ENCODE results near the gene ING4.

Gene ING4

DNA sequence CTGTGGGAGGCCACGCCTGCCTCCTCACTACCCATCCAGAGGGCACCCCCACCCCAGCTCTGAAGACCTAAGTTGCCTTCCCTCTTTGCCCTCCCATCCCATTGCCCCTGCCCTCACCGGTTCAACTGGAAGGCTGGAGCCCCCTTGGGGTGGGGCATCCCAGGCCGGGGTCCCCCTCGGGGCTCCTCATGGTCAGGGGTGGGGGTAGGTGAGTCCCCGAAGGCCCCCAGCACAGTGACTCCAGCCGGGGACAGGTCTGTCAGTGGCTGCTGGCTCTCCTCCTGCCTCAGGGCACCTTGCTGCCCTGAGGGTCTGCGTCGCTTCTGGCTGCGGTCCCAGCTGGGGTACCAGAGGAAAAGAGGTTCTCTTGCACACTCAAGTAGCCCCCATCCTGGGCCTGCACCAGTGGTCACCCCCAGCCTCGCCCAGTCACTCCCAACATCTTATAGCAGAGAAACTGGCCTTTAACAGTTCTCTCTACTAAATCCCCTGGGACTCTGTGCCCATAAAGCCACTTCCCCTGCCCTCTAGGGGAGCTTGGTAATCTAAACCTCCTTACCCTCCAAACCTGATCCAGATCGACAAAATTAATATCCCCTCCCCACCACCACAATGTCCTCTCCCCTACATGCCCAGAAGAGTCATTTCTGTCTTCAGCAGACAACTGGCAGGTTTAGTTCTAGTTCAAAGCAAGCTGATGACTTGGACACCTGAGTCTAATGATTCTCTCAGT lies 32.6 kb upstream of the ING4 start:
- TF ChIP-seq, protein P1, sequence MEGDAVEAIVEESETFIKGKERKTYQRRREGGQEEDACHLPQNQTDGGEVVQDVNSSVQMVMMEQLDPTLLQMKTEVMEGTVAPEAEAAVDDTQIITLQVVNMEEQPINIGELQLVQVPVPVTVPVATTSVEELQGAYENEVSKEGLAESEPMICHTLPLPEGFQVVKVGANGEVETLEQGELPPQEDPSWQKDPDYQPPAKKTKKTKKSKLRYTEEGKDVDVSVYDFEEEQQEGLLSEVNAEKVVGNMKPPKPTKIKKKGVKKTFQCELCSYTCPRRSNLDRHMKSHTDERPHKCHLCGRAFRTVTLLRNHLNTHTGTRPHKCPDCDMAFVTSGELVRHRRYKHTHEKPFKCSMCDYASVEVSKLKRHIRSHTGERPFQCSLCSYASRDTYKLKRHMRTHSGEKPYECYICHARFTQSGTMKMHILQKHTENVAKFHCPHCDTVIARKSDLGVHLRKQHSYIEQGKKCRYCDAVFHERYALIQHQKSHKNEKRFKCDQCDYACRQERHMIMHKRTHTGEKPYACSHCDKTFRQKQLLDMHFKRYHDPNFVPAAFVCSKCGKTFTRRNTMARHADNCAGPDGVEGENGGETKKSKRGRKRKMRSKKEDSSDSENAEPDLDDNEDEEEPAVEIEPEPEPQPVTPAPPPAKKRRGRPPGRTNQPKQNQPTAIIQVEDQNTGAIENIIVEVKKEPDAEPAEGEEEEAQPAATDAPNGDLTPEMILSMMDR (conservative IDR thresholded peaks at IDR 0.05; ENCODE audit: control insufficient read depth, insufficient read depth, low read depth, low read length), result no peak
- no peak for DNase-seq (ENCODE audit: low read depth)
- no peak overlapping the region for H3K4me3 ChIP-seq (ENCODE audit: control insufficient read depth, low read depth, low read length)

- TF ChIP-seq, protein P1 (conservative IDR thresholded peaks at IDR 0.05; ENCODE audit: control insufficient read depth, insufficient read depth, low read depth, low read length), result no peak
- DNase-seq (ENCODE audit: low read depth), result no peak
- H3K4me3 ChIP-seq (ENCODE audit: control insufficient read depth, low read depth, low read length), result no peak overlapping the region
Measured at GRCh38 chr12:6694701-6695100, 31.8 kb upstream of the ING4 start.

DNA sequence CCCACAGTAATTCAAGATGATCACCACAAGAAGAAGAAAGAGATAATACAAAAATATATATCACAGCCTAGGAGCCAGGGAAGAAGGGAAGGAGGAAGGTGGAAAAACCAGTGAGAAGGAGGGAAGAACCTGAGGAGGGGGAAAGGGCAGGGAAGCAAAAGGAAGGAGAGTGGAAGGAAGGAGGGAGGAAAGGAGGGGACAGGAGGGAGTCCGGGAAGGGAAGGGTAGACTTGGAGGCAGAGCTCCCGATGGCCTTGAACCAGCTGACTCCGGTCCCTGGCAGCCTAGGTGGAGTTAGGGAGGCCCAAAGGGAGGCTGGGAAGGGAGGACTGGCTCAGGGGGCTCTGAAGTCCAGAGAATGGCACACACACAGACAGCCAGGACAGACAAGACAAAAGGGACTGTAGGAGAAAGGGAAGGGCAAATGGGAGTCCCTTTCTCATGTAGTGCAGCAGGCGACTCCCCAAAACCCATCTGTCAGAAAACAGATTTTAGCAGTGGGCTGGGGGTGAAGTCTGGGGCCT lies 31.0 kb upstream of the ING4 start:
- TF ChIP-seq, protein P1 (conservative IDR thresholded peaks at IDR 0.05; ENCODE audit: control insufficient read depth, insufficient read depth, low read depth, low read length), result no peak
- no peak for DNase-seq (ENCODE audit: low read depth)
- H3K4me3 ChIP-seq (ENCODE audit: control insufficient read depth, low read depth, low read length), result no peak overlapping the region

DNA sequence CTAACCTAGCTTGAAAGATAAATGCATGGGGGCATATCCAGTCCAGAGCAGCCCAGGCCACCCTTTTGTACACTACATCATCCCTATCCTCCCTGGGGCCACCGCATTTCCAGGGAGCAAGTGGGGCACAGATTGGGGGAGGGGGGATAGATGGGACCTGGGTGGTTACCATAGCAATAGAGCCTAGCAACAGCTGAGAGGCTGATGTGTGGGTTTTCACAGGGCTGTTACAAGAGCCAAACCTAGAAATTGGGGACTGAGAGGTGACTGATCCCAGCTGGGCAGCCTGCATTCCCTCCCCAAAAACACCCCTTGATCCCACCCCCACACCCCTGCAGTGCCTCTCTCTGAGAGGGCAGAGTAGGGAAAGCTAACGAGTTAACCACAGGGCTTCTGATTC lies 30.0 kb upstream of the ING4 start:
- TF ChIP-seq, protein P1 (conservative IDR thresholded peaks at IDR 0.05; ENCODE audit: control insufficient read depth, insufficient read depth, low read depth, low read length), result no peak
- DNase-seq (ENCODE audit: low read depth), result no peak
- H3K4me3 ChIP-seq (ENCODE audit: control insufficient read depth, low read depth, low read length), result no peak overlapping the region

- TF ChIP-seq, protein P1 (conservative IDR thresholded peaks at IDR 0.05; ENCODE audit: control insufficient read depth, insufficient read depth, low read depth, low read length), result no peak
- H3K4me3 ChIP-seq (ENCODE audit: control insufficient read depth, low read depth, low read length), result no peak overlapping the region
- peak; percentile 40 for DNase-seq (ENCODE audit: low read depth)
Measured at GRCh38 chr12:6691473-6691872, 28.6 kb upstream of the ING4 start.

DNA sequence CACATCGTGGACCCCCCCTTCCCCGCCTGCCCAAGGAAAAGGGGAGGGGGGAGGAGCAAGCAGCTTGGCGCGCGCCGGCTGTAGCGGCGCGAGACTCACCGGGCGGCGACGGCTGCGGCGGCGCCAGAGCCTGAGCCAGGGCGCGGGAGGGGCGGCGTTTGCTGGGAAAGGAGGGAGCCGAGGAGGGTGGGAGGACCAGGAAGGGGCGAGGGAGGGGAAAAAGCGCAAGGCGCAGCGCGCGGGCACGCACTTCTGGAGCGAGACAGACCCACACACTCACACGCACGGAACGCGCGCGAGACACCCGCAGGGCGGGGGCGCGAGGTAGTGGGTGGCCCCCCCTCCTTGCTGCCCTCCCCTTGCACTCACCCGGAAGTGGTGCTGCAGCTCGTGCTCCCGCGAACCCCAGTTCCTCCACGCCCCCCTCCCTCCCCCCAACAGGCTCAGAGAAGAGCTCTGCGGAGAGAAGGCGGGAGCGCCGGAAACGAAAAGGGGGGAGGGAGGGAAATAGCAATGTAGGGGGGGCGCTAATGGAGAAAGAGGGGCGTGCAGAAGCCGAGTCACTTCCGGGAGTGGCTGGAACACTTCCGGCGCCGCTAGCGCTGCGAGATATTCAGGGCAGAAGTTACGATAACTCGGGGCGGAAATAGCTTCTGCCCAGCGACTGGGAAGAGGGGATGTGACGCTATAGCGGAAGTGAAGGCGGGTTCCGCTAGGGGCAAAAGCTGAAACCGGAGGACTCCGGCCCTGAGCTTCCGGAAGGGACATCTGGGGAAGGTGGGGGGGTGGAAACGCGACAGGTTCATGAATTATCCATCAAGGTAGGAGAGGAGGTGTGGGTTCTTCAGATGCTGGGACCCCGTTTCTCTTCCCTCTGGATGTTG lies 26.3 kb upstream of the ING4 start, which contains the start of gene ZNF384:
ZNF384 (minus strand) TSS at position 377 of the 884 bp plus-strand sequence. CDS start 9,855 bp downstream, outside the sequence.
- peak; percentile 99 for DNase-seq (ENCODE audit: low read depth)
- H3K4me3 ChIP-seq (ENCODE audit: control insufficient read depth, low read depth, low read length), result peak within 1 kb of the TSS; percentile 66

More for the DNA sequence above, 26.3 kb upstream of the ING4 start, which contains the start of gene ZNF384:
- TF ChIP-seq, protein P1 (conservative IDR thresholded peaks at IDR 0.05; ENCODE audit: control insufficient read depth, insufficient read depth, low read depth, low read length), result no peak
